ENCODE data around the gene GPR180. TPM values are rescaled to one million over a fixed set of nuclear protein-coding genes. Genes with fewer than 3 reads are reported as not detected.
A peak's percentile ranks its signal among the peaks of the same experiment; 100 is the strongest.

Gene GPR180
- total RNA-seq, 2 experiments from 2014 or later = 6.8 to 7.0 TPM

GRCh38 chr13:94585543-94586101 lies 16.0 kb upstream of the GPR180 start:
- H3K9me3 Mint-ChIP-seq = no peaks in the 10 kb centered on the region

GRCh38 chr13:94586371-94586770 lies 15.3 kb upstream of the GPR180 start:
- Mint-ChIP-seq H3K27ac (no peak overlapping the region), H3K9me3 (no peaks in the 10 kb centered on the region), H3K27me3 (no peaks in the 10 kb centered on the region), H3K36me3 (peaks cover 37% of the 10 kb centered on the region), H3K4me1 (peaks cover 31% of the 10 kb centered on the region), H3K4me3 (no peak overlapping the region)
- no peak for DNase-seq

More at GRCh38 chr13:94585543-94586101, 16.0 kb upstream of the GPR180 start:
- peaks cover 24% of the 10 kb centered on the region for H3K4me1 Mint-ChIP-seq
- no peaks in the 10 kb centered on the region for H3K27me3 Mint-ChIP-seq
- no peak overlapping the region for H3K27ac Mint-ChIP-seq
- no peak overlapping the region for H3K4me3 Mint-ChIP-seq
- DNase-seq = no peak
- H3K36me3 Mint-ChIP-seq = peaks cover 39% of the 10 kb centered on the region

DNA sequence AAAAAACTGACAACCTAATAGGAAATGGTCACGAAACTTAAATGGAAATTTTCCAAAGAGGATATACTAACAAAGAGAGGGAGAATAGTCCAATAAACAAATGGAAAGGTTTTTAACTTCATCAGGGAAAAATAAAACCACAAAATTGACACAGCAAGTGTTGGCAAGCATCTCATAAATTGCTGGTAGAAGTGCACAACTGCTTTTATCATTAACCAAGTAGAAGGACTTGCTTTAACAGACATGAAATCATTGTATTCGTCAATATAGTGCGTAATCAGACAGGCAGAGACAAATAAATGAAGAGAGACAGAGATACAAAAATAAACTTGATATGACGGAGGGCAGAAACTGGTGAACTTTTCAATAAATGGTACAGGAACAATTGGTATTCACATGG lies 13.1 kb upstream of the GPR180 start:
- H3K4me3 Mint-ChIP-seq = no peak overlapping the region
- no peak overlapping the region for H3K27ac Mint-ChIP-seq
- DNase-seq = no peak
- H3K27me3 Mint-ChIP-seq = no peaks in the 10 kb centered on the region
- H3K4me1 Mint-ChIP-seq = peaks cover 36% of the 10 kb centered on the region
- H3K9me3 Mint-ChIP-seq = no peaks in the 10 kb centered on the region
- H3K36me3 Mint-ChIP-seq = peaks cover 41% of the 10 kb centered on the region

- Mint-ChIP-seq H3K36me3 (peaks cover 39% of the 10 kb centered on the region), H3K9me3 (no peaks in the 10 kb centered on the region), H3K27me3 (no peaks in the 10 kb centered on the region), H3K4me1 (peaks cover 48% of the 10 kb centered on the region), H3K27ac (no peak overlapping the region), H3K4me3 (no peak overlapping the region)
- DNase-seq = no peak
Measured at GRCh38 chr13:94590744-94591143, 10.9 kb upstream of the GPR180 start.

GRCh38 chr13:94595001-94595949 lies 6.4 kb upstream of the GPR180 start:
- Mint-ChIP-seq H3K27me3 (no peaks in the 10 kb centered on the region), H3K4me3 (peak overlapping the region; percentile 86), H3K27ac (peak overlapping the region; percentile 96), H3K9me3 (no peaks in the 10 kb centered on the region), H3K4me1 (peaks cover 36% of the 10 kb centered on the region), H3K36me3 (peaks cover 23% of the 10 kb centered on the region)
- peak; percentile 14 for DNase-seq

DNA sequence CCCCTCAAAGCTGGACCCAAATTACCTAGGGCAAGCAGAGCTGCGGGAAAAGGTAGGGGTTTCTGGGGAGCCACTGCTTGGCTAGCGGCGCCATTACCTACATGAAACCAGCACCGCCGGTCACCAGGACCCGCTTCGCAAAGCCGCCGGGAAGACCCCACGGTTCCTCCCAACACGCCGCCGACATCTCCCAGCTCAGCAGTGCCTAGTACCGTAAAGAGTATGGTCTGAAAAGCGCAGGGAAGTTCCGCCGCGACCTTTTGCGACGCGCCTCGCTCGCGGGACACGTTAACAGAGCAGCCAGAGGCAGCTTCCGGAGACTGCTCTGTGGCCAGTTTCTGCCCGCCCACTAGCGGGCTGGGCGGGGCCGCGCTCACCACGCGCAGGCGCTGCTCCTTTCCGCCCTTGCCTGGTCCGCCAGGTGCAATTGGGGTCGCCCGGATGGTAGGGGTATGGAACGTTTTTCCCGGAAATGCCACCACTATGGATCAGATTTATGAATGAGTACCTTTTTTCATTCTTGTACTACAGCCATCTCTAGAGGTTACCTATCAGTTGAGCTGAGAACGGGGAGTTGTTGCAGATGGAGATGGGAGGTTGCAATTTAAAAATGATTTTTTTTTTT lies 5.6 kb upstream of the GPR180 start, which contains the start of gene TGDS:
TSS of gene TGDS (minus strand) at position 203 of the 625 bp plus-strand sequence. CDS start at position 187, 16 bp downstream.
- Mint-ChIP-seq H3K4me1 (peaks cover 34% of the 10 kb centered on the region), H3K27me3 (no peaks in the 10 kb centered on the region), H3K27ac (peak within 1 kb of the TSS; percentile 96), H3K9me3 (peaks cover 5% of the 10 kb centered on the region), H3K36me3 (peaks cover 23% of the 10 kb centered on the region), H3K4me3 (peak within 1 kb of the TSS; percentile 86)
- peak; percentile 92 for DNase-seq

- no peak for DNase-seq
- Mint-ChIP-seq H3K9me3 (peaks cover 5% of the 10 kb centered on the region), H3K4me1 (peaks cover 31% of the 10 kb centered on the region), H3K27me3 (no peaks in the 10 kb centered on the region), H3K36me3 (peaks cover 23% of the 10 kb centered on the region), H3K4me3 (peak overlapping the region; percentile 86), H3K27ac (peak overlapping the region; percentile 96)
Measured at GRCh38 chr13:94596575-94596971, 5.1 kb upstream of the GPR180 start.

GRCh38 chr13:94598281-94598680 lies 3.4 kb upstream of the GPR180 start:
- no peak for DNase-seq
- H3K27me3 Mint-ChIP-seq = no peaks in the 10 kb centered on the region
- no peak overlapping the region for H3K27ac Mint-ChIP-seq
- peaks cover 14% of the 10 kb centered on the region for H3K36me3 Mint-ChIP-seq
- H3K4me3 Mint-ChIP-seq = no peak overlapping the region
- H3K4me1 Mint-ChIP-seq = peaks cover 35% of the 10 kb centered on the region
- peaks cover 5% of the 10 kb centered on the region for H3K9me3 Mint-ChIP-seq

DNA sequence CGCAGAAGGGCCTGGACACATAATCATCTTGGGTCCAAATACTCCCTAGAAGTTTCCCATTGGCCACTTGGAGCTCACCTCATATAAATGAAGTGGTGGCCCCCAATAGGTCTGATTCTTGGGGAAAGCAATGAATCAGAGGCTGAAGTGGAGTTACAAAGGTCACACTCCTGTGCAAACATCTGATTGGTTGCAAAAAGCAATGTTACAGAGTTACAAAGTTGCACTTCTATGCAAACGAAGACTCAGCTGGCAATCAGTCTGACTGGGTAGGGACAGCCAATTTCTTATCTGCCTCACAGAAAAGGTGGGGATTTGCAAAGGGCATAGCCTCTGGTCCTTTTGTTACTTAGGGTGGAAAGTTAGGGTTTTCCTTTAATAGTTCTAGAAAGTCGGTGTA lies 1.8 kb upstream of the GPR180 start:
- DNase-seq = no peak
- H3K9me3 Mint-ChIP-seq = peaks cover 5% of the 10 kb centered on the region
- peaks cover 8% of the 10 kb centered on the region for H3K36me3 Mint-ChIP-seq
- H3K27me3 Mint-ChIP-seq = no peaks in the 10 kb centered on the region
- H3K27ac Mint-ChIP-seq = no peak overlapping the region
- peaks cover 22% of the 10 kb centered on the region for H3K4me1 Mint-ChIP-seq
- no peak overlapping the region for H3K4me3 Mint-ChIP-seq

DNA sequence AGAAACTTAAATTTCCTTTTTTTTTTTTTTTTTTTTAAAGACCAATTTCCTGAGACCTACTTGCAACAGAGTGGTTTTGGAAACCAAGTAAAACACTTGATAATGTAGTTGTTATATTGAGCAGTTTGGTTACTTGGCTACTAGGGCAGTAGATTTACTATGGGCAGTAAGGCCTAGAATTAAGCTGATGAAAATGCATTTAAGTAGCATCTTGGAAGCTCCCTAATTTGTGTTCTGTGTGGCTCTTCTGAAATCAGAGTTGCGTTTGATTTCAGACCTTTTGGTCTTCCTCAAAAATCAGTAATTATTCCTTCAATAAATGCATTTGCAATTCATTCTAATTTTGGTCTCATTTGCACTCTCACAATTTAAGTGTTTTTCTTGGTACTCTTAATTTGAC lies 810 bp downstream of the GPR180 start:
- H3K27me3 Mint-ChIP-seq = no peaks in the 10 kb centered on the region
- peaks cover 5% of the 10 kb centered on the region for H3K9me3 Mint-ChIP-seq
- DNase-seq = no peak
- peaks cover 13% of the 10 kb centered on the region for H3K36me3 Mint-ChIP-seq
- H3K27ac Mint-ChIP-seq = peak overlapping the region; percentile 74
- H3K4me1 Mint-ChIP-seq = peaks cover 24% of the 10 kb centered on the region
- H3K4me3 Mint-ChIP-seq = peak overlapping the region; percentile 82

GRCh38 chr13:94607056-94607455 lies 5.4 kb downstream of the GPR180 start:
- no peaks in the 10 kb centered on the region for H3K9me3 Mint-ChIP-seq
- DNase-seq = no peak
- H3K36me3 Mint-ChIP-seq = peaks cover 12% of the 10 kb centered on the region
- H3K4me1 Mint-ChIP-seq = peaks cover 25% of the 10 kb centered on the region
- no peak overlapping the region for H3K4me3 Mint-ChIP-seq
- H3K27me3 Mint-ChIP-seq = no peaks in the 10 kb centered on the region
- H3K27ac Mint-ChIP-seq = no peak overlapping the region

GRCh38 chr13:94607939-94608338 lies 6.3 kb downstream of the GPR180 start:
- H3K27ac Mint-ChIP-seq = no peak overlapping the region
- H3K9me3 Mint-ChIP-seq = no peaks in the 10 kb centered on the region
- H3K4me3 Mint-ChIP-seq = no peak overlapping the region
- H3K4me1 Mint-ChIP-seq = peaks cover 20% of the 10 kb centered on the region
- H3K27me3 Mint-ChIP-seq = no peaks in the 10 kb centered on the region
- H3K36me3 Mint-ChIP-seq = peaks cover 10% of the 10 kb centered on the region
- DNase-seq = no peak

DNA sequence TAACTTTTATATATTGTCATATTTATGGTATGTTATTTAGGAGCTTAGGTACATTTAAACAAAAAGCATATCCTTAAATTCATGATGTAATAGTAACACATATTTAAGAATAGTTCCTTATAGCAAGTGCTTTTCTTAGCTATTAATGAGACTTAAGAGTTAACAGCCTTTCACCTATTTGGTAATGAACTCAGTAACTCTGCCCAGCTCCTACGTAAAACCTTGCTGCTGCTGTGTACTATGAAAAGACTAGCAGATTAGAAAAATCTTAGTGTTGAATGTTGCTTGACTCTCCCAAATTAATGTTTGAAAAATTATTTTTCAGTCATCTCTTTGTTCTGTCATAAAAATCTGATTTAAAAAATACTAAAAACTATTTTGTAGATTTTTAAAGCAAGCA lies 6.9 kb downstream of the GPR180 start:
- Mint-ChIP-seq H3K4me3 (no peak overlapping the region), H3K9me3 (no peaks in the 10 kb centered on the region), H3K27ac (no peak overlapping the region), H3K27me3 (no peaks in the 10 kb centered on the region), H3K4me1 (peaks cover 17% of the 10 kb centered on the region), H3K36me3 (peaks cover 10% of the 10 kb centered on the region)
- DNase-seq = no peak

DNA sequence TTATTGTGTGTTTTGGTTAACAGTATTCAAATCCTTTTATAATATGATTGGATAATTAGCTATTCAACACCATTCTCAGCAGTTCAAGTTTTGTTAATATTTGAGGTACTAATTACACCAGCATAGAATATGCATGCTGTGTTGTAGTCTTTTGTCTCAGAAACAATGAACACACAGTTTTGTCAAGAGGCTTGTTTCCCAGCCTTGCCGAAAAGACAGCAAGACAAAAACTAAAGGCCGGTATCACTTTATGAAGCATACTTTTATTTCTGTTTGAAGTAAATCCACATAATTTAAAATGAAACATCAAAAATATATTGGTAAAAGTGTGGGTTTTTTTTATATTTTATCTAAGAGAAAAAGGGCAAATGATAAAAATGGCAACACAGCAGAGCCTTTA lies 7.5 kb downstream of the GPR180 start:
- no peak overlapping the region for H3K27ac Mint-ChIP-seq
- H3K4me1 Mint-ChIP-seq = peaks cover 17% of the 10 kb centered on the region
- peaks cover 10% of the 10 kb centered on the region for H3K36me3 Mint-ChIP-seq
- no peaks in the 10 kb centered on the region for H3K27me3 Mint-ChIP-seq
- H3K9me3 Mint-ChIP-seq = no peaks in the 10 kb centered on the region
- H3K4me3 Mint-ChIP-seq = no peak overlapping the region
- no peak for DNase-seq

DNA sequence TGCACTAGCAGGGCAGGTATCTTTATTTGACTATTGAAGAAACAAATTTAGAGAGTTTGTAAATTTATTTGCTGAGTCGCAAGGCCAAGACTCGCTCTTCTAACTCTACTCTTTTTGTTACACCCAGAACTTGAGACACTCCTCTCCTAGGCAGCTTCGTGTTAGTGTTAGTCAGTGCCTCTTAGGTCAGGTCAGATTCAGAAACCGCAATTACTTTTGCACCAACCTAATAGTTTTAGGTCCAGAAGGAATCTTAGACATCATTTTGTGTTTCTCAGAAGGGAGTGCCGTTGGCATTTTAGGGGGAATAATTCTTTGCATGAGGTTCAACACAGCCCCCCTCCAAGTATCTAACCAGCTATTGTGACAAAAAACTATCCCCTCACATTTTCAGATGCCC lies 8.8 kb downstream of the GPR180 start:
- H3K4me3 Mint-ChIP-seq = no peak overlapping the region
- H3K27me3 Mint-ChIP-seq = no peaks in the 10 kb centered on the region
- DNase-seq = no peak
- no peaks in the 10 kb centered on the region for H3K9me3 Mint-ChIP-seq
- H3K36me3 Mint-ChIP-seq = peaks cover 15% of the 10 kb centered on the region
- H3K4me1 Mint-ChIP-seq = peaks cover 17% of the 10 kb centered on the region
- no peak overlapping the region for H3K27ac Mint-ChIP-seq

All from activated naive CD8-positive, alpha-beta T cell treated with anti-CD3 and anti-CD28 coated beads for 36 hours (primary cell).